ENCODE data around the gene LPP.
"Not testable (repeated sequence)": the region's sequence is repeated elsewhere in the genome, so short reads cannot be mapped to it uniquely, and the experiment has no call there.

Gene LPP

DNA sequence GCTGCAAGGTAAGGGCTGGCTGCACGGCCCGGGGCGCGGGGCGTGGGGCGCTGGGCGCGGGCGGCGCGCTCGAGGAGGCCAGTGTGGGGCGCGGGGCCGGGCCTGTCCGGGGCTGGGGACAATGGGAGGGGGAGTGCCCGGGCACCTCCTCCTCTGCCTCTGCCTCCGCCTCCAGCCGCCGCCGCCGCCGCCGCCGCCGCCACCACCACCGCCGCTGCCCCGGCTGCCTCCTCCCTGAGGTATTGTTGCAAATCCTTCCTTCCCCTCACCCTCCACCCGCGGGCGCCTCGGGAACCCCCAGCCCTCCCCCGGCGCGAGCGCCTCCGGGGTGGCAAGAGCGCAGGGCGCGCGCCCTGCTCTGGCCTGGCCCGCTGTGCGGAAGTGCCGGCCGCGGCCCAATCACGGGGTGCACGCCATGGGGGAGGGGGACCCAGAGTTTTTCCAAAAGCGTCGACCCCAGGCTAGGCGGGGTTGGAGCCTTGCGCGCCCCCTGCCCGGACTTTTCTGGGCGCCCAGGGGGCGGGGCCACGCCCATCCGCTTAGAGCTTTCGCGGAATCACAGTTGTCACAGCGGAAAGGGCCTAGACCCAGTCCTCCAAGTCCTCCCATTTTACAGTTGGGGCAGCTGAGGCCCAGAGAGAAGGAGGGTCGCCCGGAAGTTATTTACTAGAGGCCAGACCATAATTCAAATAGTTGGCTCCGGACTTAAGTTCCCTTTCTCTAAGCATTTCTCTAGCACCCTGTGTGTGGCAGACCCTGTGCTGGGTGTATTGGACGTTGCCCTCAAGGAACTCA is at the start of gene LPP:
Gene LPP (plus strand): TSS at position 144 of the 795 bp plus-strand sequence. CDS start 251,964 bp downstream, outside the sequence.
- peak; percentile 94 to 98 (median 96) for DNase-seq

- no peak for DNase-seq
These were observed 48.0 kb upstream of the LPP start for GRCh38 chr3:188106006-188106405.

DNA sequence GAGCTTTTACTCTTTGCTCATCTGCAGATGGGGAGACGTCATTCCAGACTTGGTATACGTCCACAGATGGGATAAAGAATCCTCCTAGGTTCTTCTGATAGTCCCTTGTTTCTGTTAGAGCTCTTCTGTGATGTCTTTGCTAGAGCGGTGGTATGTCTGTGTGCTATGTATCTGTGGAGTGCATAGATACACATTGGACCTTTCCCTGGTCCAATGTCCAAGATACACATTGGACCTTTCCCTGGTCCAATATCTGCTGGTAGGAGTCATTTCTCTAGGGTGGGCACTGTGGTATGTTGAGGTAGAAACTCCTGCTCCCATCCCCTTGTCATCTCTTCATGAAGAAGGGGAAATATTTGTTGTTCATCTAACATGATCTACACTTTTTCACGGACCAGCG is 47.5 kb upstream of the LPP start:
- no peak for DNase-seq

- DNase-seq: no peak
These were observed 46.8 kb upstream of the LPP start for GRCh38 chr3:188106887-188107830.

GRCh38 chr3:188108703-188109412 is 45.1 kb upstream of the LPP start:
- no peak for DNase-seq

DNA sequence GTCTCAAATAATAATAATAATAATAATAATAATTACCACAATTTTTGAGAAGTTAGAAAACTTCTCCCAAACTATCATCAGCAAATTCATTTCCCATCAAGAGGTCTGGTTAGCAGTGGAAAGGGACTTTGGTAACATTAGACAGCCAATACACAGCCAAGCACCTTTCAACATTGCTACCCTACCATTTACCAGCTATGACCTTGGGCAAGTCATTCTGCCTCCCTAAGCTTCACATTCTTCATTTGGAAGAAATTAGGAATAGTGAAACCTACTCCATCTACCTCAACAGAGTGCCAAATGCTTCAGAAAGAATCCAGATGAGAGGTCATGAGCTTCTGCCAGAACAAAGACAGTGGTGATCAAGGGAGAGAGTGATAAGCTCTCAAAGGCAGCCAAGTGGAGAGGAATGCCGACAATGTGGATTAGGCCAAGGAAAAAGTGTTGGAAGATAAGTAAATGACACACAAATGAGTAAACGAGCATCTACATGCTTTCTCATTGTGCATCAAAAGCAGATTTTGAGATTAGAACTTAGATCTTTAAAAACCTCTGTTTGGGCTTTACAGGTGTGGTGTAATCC is 42.9 kb upstream of the LPP start:
- no peak for DNase-seq

DNA sequence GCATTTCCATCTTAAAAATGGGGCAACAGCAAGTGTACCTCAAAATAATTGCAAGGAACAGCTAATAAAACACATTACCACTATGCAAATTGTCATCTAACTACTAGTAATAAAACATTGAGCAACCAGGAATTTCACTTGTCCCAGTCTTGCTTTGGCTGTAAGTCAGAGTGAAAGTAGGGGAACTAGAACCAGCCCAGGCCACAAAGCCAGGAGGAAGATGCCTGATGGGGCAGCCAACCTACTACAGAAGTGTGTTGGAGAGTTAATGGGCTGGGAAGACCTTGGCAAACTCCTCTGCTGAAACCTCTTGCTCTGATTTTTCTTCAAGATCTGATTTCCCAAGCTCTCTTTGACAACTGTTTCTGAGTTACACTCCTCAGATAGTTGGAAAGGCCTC is 40.2 kb upstream of the LPP start:
- peak; percentile 22 to 42 (median 37) for DNase-seq

DNA sequence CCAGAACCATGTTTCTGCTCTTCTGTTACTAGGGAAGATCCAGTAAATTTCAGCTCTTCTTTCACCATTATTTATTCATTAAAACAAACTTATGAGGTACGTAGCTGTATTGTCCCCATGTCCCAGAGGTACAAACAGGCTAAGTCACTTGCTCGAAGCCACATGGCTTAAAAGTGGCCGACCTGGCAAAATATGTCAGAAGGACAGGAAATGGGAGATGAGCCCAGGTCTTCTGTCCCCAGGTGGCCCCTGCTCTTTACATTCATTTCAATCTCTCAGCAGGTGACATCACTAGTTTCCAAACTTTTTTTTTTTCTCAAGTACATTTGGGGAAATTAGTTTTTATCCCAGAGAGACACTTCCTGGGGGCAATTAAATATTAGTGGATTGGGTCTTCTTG is 34.1 kb upstream of the LPP start:
- DNase-seq: no peak

DNA sequence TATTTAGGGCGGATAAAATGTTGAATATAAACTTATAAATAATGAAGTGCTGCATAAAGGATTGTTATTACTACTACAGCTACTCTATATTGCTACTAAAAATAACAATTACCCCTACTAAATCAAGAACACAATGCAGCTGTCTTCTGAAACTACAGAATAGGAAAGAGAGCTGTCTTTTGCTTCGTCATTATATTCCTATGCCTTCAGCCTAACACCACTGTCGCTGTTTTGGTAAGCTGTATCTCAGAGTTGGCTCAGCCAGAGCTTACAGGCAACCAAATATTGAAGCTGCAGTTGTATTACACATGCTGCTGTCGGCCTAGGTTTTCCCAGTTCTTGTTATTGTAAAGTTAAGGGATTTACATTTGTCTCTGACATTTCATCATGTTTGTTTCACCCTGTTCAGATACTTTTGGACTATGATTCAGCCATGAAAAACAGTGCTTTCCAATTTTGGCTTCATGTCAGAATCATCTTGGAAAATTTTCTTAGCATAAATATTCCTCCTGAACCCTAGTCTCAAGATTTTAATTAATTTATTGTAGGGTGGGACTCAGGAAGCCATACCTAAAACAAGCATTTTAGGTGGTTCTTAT is 31.3 kb upstream of the LPP start:
- peak; percentile 24 to 73 (median 65) for DNase-seq

- DNase-seq: peak; percentile 40 to 73 (median 67)
These were observed 30.6 kb upstream of the LPP start for GRCh38 chr3:188123170-188123905.

DNA sequence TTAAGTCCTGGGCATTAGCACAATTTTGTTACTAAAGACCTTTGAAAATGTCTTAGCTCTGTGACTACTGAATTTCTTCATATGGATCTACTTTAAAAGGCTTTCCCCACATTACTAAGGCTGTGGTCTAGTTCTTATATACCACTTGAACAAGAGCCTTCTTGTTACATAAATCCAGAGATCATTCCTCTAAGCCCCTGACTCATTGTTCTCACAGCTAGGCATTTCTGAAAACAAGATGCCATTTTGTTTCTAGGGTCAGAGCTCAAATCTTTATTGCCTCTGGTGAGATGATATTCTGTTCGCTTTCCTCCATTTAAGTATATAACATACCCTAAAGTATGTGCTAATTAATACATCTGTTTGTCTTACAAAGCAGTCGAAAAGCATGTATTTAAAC is 29.8 kb upstream of the LPP start:
- no peak for DNase-seq

DNA sequence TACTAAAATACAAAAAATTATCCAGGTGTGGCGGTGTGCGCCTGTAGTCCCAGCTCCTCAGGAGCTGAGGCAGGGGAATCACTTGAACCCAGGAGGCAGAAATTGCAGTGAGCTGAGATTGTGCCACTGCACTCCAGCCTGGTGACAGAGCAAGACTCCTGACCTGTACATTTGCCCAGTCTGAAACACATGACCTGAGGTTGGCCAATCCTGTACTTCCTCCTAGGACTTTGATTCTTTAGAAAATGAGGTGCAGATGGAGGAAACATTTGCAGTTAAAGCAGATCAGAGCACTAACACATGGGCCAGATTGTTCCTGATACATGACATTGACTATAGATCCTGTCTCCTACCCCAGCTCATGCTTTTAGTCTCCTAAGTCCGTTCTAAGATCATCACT is 28.9 kb upstream of the LPP start:
- DNase-seq: peak; percentile 38 to 49 (median 41)

GRCh38 chr3:188126276-188126675 is 27.7 kb upstream of the LPP start:
- DNase-seq: no peak

GRCh38 chr3:188126934-188127333 is 27.0 kb upstream of the LPP start:
- DNase-seq: no peak

DNA sequence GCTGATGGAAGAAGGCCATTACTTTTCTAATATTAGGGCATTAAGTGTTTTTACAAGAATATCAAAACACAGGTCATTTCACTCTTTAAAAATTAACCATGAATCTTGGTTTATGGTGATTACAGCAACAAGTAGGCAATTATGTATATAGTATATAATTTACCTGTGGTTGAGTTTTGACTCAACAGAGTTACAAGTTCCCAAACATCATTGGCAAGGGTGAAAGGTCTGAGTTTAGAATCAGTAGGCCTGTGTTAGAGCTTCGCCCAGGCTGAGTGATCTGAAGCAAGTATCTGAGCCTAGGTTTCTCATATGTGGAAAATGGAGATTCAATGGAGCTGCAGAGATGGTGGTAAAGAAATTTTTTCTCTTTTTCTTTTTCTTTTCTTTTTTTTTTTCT is 25.1 kb upstream of the LPP start:
- DNase-seq: no peak

- not testable (repeated sequence) for DNase-seq
These were observed 22.9 kb upstream of the LPP start for GRCh38 chr3:188131023-188131422.

- peak; percentile 45 to 78 (median 48) for DNase-seq
These were observed 20.7 kb upstream of the LPP start for GRCh38 chr3:188133219-188133618.

DNA sequence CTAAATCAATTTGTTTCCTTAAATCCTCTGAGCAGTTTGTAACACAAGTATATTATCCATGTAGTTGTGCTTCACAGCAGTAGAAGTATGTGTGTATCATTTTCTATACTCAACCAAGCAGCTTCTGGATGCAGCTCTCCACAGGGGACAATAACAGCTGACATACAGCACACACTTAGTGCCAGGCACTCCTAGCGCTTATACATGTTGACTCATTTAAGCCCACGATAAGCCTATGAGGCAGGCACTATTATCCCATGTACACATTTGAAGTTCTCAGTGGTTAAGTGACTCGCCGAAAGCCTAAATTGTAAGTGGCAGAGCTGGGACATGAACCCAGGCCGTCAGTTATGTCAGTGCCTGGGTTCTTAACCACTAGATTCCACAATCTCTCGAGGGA is 20.3 kb upstream of the LPP start:
- peak in 1 of 3 donors; percentile 26 for DNase-seq

DNA sequence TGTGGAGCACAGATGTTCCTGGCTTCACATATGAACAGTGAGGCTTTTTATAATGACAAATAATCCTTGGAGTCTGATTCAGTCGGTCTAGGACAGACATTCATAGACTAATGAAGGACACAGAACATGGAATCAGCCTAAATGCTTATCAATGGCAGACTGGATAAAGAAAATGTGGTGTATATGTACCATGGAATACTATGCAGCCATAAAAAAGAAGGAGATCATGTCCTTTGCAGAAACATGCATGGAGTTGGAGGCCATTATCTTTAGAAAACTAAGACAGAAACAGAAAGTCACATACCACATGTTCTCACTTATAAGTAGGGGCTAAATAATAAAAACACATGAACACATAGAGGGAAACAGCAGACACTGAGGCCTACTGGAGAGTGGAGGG is 19.9 kb upstream of the LPP start:
- no peak for DNase-seq

DNA sequence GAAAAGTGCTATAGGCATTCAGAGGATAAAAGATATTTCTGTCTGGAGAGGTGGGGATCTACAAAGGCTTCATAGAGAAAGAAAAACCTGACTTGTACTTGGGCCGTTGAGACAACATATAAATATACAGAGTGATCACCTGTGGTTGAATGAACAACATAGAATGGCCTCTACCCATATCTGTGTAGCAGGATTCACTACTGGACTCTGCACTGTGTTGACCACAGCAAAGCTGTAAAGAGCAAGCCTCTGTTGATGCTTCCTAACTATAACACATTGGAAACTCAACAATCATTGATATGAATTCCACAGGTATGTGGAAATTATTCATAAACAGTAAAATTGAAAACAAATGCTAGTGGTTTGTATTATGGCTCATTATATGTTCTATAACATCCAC is 19.1 kb upstream of the LPP start:
- DNase-seq: no peak

GRCh38 chr3:188135271-188135670 is 18.7 kb upstream of the LPP start:
- DNase-seq: no peak

GRCh38 chr3:188137051-188137450 is 16.9 kb upstream of the LPP start:
- DNase-seq: peak; percentile 58 to 70 (median 64)

All from suppressor macrophage treated with lipopolysaccharide for 1 hour (primary cell).